HepG2 (cell line): ENCODE measurements around the gene ARHGEF26. TPM values are rescaled to one million over a fixed set of nuclear protein-coding genes. Genes with fewer than 3 reads are reported as not detected.

Experiments
- BHLHE40 ChIP-seq: IDR thresholded peaks from 2 replicates; pipeline ENCODE4 v1.6.1; 2011; ENCODE audit warnings: low read length, improper control_type of control experiment
- BRCA1 ChIP-seq: sonication (generic); formaldehyde crosslinking; IDR thresholded peaks from 2 replicates; pipeline ENCODE4 v1.4.0; 2020; ENCODE audit warnings: missing genetic modification reagents
- CREB1 ChIP-seq, 2 experiments: fragments of 450-650 bp in 1 of 2; IDR thresholded peaks; 2 replicates each; pipeline ENCODE4 v1.6.1; 2016 to 2017; ENCODE audit warnings: control low read depth in 1 of 2, mild to moderate bottlenecking in 1 of 2, missing compliant biosample characterization in 1 of 2, missing genetic modification characterization in 1 of 2
- HOXA9 ChIP-seq: sonication (generic); formaldehyde crosslinking; IDR thresholded peaks from 2 replicates; pipeline ENCODE4 v1.8.1; 2022; ENCODE audit warnings: missing genetic modification reagents, mild to moderate bottlenecking, moderate library complexity, borderline replicate concordance
- KDM6A ChIP-seq: IDR thresholded peaks from 2 replicates; pipeline ENCODE4 v1.6.1; 2016; ENCODE audit warnings: low read depth
- KLF11 ChIP-seq: IDR thresholded peaks from 2 replicates; pipeline ENCODE4 v1.6.1; 2016; ENCODE audit warnings: missing compliant biosample characterization
- LCORL ChIP-seq, 2 experiments: fragments of 450-650 bp in 1 of 2; sonication (generic) in 1 of 2; formaldehyde crosslinking in 1 of 2; IDR thresholded peaks; 2 replicates each; pipeline versions ENCODE4 v1.5.0 to v1.6.1; 2017 to 2020; ENCODE audit warnings: antibody characterized with exemption in 1 of 2, missing genetic modification reagents in 1 of 2
- NFE2 ChIP-seq: sonication (generic); formaldehyde crosslinking; IDR thresholded peaks from 2 replicates; pipeline ENCODE4 v1.4.0; 2020; ENCODE audit warnings: missing genetic modification reagents
- RFX3 ChIP-seq: IDR thresholded peaks from 2 replicates; pipeline ENCODE4 v1.6.1; 2016; ENCODE audit warnings: missing biosample characterization, missing genetic modification reagents
- SAP130 ChIP-seq: IDR thresholded peaks from 2 replicates; pipeline ENCODE4 v1.6.1; 2016; ENCODE audit warnings: low read depth
- SATB2 ChIP-seq: sonication (generic); formaldehyde crosslinking; IDR thresholded peaks from 2 replicates; pipeline ENCODE4 v1.5.0; 2020; ENCODE audit warnings: missing genetic modification reagents
- SMC3 ChIP-seq: IDR thresholded peaks from 2 replicates; pipeline ENCODE4 v1.6.1; 2011; ENCODE audit warnings: low read length, improper control_type of control experiment
- TCF7 ChIP-seq: sonication (generic); IDR thresholded peaks from 2 replicates; pipeline ENCODE4 v1.6.1; 2016; ENCODE audit warnings: antibody characterized with exemption, low read depth
- ZBTB7B ChIP-seq: sonication (generic); formaldehyde crosslinking; IDR thresholded peaks from 2 replicates; pipeline ENCODE4 v1.4.0; 2020; ENCODE audit warnings: missing genetic modification reagents
- ZFY ChIP-seq: sonication (generic); formaldehyde crosslinking; IDR thresholded peaks from 2 replicates; pipeline ENCODE4 v1.4.0; 2020; ENCODE audit warnings: missing genetic modification reagents
- ZNF30 ChIP-seq: sonication (generic); formaldehyde crosslinking; IDR thresholded peaks from 2 replicates; pipeline ENCODE4 v1.5.0; 2020; ENCODE audit warnings: mild to moderate bottlenecking, missing genetic modification reagents
- ZNF431 ChIP-seq: sonication (generic); formaldehyde crosslinking; IDR thresholded peaks from 2 replicates; pipeline ENCODE4 v1.9.0; 2022; ENCODE audit warnings: missing genetic modification reagents, low read depth, mild to moderate bottlenecking, borderline replicate concordance
- ZNF558 ChIP-seq: sonication (generic); formaldehyde crosslinking; IDR thresholded peaks from 2 replicates; pipeline ENCODE4 v1.9.0; 2022; ENCODE audit warnings: mild to moderate bottlenecking, missing genetic modification reagents, borderline replicate concordance
- ZNF577 ChIP-seq: sonication (generic); formaldehyde crosslinking; IDR thresholded peaks from 2 replicates; pipeline ENCODE4 v1.4.0; 2020; ENCODE audit warnings: mild to moderate bottlenecking, low read depth, missing genetic modification reagents, borderline replicate concordance
- ZNF703 ChIP-seq: sonication (generic); formaldehyde crosslinking; IDR thresholded peaks from 2 replicates; pipeline ENCODE4 v1.5.1; 2020; ENCODE audit warnings: missing genetic modification reagents, mild to moderate bottlenecking, moderate library complexity, borderline replicate concordance
- ZNF781 ChIP-seq: sonication (generic); formaldehyde crosslinking; IDR thresholded peaks from 2 replicates; pipeline ENCODE4 v1.5.1; 2020; ENCODE audit warnings: borderline replicate concordance, mild to moderate bottlenecking, missing genetic modification reagents; ENCODE audit errors: not compliant biosample characterization
- ZSCAN30 ChIP-seq: sonication (generic); formaldehyde crosslinking; IDR thresholded peaks from 2 replicates; pipeline ENCODE4 v1.5.0; 2020; ENCODE audit warnings: mild to moderate bottlenecking, missing genetic modification reagents
- polyA plus RNA-seq, 8 experiments: library from polyadenylated mRNA; depleted of rRNA in 3 of 8; stranded (reverse) in 7 of 8; unstranded in 1 of 8; fragments of >200 nt; fragmentation: Illumina TruSeq in 4 of 8; extraction: Trizol in 4 of 8; gene quantifications; 2 replicates each; pipeline versions ENCODE4 v1.2.1 to v1.2.3, GENCODE V29; 2011 to 2016; ENCODE audit warnings: low read depth in 4 of 8, missing spikeins in 1 of 8, mixed read lengths in 1 of 8; ENCODE audit not compliant: insufficient read depth in 1 of 8
- total RNA-seq, 5 experiments: library from RNA; depleted of rRNA; stranded (reverse); fragments of >200 nt; fragmentation: Illumina TruSeq; extraction: Trizol; gene quantifications; 2 replicates each; pipeline ENCODE4 v1.2.3, GENCODE V29; 2016; ENCODE audit warnings: low read depth in 1 of 5
- TF ChIP-seq, protein P1 (sequence below): sonication (generic); formaldehyde crosslinking; IDR thresholded peaks from 2 replicates; pipeline ENCODE4 v1.9.0; 2021; ENCODE audit warnings: missing genetic modification reagents, mild to moderate bottlenecking, borderline replicate concordance

ARHGEF26 gene
- total and polyA plus RNA-seq, 2 of the 13 experiments (the other 11 are each of a cell fraction or from before 2014, with no cell fraction given) = 0.74 to 6.1 TPM

DNA sequence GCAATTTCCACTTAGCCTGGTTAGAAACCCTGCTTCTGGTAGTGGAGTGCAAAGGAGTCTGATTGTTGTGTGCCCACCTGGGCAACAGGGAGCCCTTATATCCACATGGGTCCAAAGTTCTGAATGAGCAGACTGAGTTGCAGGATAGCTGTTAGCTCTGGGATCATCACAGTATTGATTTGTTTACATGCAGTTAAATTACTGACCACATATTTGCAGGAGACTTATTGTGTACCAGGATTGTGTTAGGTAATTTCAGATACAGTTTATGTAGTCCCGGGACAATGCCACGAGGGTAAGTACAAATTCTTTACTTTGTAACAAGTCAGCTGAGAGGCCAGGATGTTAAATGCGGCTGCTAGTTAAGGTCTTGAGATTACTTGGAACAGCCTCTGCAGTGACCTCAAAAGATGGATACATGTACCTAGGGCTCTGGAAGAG lies 18.8 kb downstream of the ARHGEF26 start (continued):
- TF ChIP-seq ZNF781 (CRISPR knock-in tag) = no peak
- no peak for TF ChIP-seq CREB1 (IDR thresholded peaks at IDR 0.05)
- TF ChIP-seq CREB1 (CRISPR knock-in tag; IDR thresholded peaks at IDR 0.05) = peak; percentile 50; the same call in 1 of the 2 replicates
- TF ChIP-seq RFX3 (CRISPR knock-in tag) = no peak
- no peak for TF ChIP-seq BRCA1 (CRISPR knock-in tag)
- TF ChIP-seq ZNF558 (CRISPR knock-in tag) = no peak
- TF ChIP-seq, protein P1, sequence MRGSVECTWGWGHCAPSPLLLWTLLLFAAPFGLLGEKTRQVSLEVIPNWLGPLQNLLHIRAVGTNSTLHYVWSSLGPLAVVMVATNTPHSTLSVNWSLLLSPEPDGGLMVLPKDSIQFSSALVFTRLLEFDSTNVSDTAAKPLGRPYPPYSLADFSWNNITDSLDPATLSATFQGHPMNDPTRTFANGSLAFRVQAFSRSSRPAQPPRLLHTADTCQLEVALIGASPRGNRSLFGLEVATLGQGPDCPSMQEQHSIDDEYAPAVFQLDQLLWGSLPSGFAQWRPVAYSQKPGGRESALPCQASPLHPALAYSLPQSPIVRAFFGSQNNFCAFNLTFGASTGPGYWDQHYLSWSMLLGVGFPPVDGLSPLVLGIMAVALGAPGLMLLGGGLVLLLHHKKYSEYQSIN (CRISPR knock-in tag) = no peak
- no peak for TF ChIP-seq ZFY (CRISPR knock-in tag)
- no peak for TF ChIP-seq LCORL (IDR thresholded peaks at IDR 0.05)
- peak; percentile 83 for TF ChIP-seq LCORL (CRISPR knock-in tag; IDR thresholded peaks at IDR 0.05)
- no peak for TF ChIP-seq NFE2 (CRISPR knock-in tag)
- TF ChIP-seq TCF7 = peak; percentile 53
- TF ChIP-seq ZBTB7B = peak; percentile 89
- TF ChIP-seq SAP130 = peak; percentile 71
- TF ChIP-seq SATB2 (CRISPR knock-in tag) = no peak
- TF ChIP-seq KDM6A (CRISPR knock-in tag) = peak; percentile 64; the same call in 1 of the 2 replicates
- TF ChIP-seq SMC3 = no peak
- TF ChIP-seq ZNF703 (CRISPR knock-in tag) = peak; percentile 69
- TF ChIP-seq BHLHE40 = no peak
- TF ChIP-seq ZNF431 (CRISPR knock-in tag) = no peak
- TF ChIP-seq ZSCAN30 = peak; percentile 57; the same call in 1 of the 2 replicates
- TF ChIP-seq ZNF577 (CRISPR knock-in tag) = no peak
- no peak for TF ChIP-seq ZNF30 (CRISPR knock-in tag)
- no peak for TF ChIP-seq HOXA9 (CRISPR knock-in tag)
- no peak for TF ChIP-seq KLF11 (CRISPR knock-in tag)
- TF ChIP-seq, all 625 proteins: peak for 173
